A673 (cell line): ENCODE measurements around the gene DNAJC30. TPM values are rescaled to one million over a fixed set of nuclear protein-coding genes. Genes with fewer than 3 reads are reported as not detected.

Source experiments
- BruUV-seq: library from RNA; stranded (reverse); fragments of 400-500 nt; replicated peaks from 2 replicates; lab custom pipeline; 2021; lab: Mats Ljungman, UMichigan
- CTCF ChIA-PET: fragments of 300-600 bp; sonication (Branson Sonifier 250); formaldehyde crosslinking; loops from one replicate; lab custom pipeline; 2022; ENCODE audit warnings: antibody characterized with exemption; lab: Charles Lee
- POLR2A ChIA-PET: fragments of 300-600 bp; sonication (Branson Sonifier 250); formaldehyde crosslinking; loops from one replicate; lab custom pipeline; 2022; ENCODE audit warnings: antibody characterized with exemption; ENCODE audit not compliant: low non-redundant PET; lab: Charles Lee
- DNase-seq: peaks from one replicate; pipeline ENCODE4 v3.0.0-alpha.2; 2015; ENCODE audit warnings: low spot score
- H3K27ac ChIP-seq: fragments of 200-600 bp; sonication (generic); 2 replicates; pipeline ENCODE4 v1.5.1; 2016; ENCODE audit warnings: mixed run types, low read depth, mild to moderate bottlenecking, mixed read lengths, antibody characterized with exemption, low read length; ENCODE audit not compliant: poor library complexity, severe bottlenecking
- H3K27me3 ChIP-seq: fragments of 200-600 bp; sonication (generic); replicated peaks from 2 replicates; pipeline ENCODE4 v1.6.1; 2017; ENCODE audit warnings: mixed run types, low read depth, mild to moderate bottlenecking, mixed read lengths, antibody characterized with exemption, low read length; ENCODE audit not compliant: insufficient read depth, poor library complexity
- H3K36me3 ChIP-seq: fragments of 200-600 bp; sonication (generic); 2 replicates; pipeline ENCODE4 v1.6.1; 2016; ENCODE audit warnings: mixed run types, mild to moderate bottlenecking, mixed read lengths, antibody characterized with exemption, low read length; ENCODE audit not compliant: insufficient read depth, poor library complexity, severe bottlenecking
- H3K4me1 ChIP-seq: fragments of 200-600 bp; sonication (generic); 2 replicates; pipeline ENCODE4 v1.6.1; 2017; ENCODE audit warnings: mixed run types, mild to moderate bottlenecking, mixed read lengths, antibody characterized with exemption, low read length; ENCODE audit not compliant: insufficient read depth, poor library complexity, severe bottlenecking
- H3K4me3 ChIP-seq: fragments of 200-600 bp; sonication (generic); 2 replicates; pipeline ENCODE4 v1.5.1; 2016; ENCODE audit warnings: low read depth, mixed run types, mild to moderate bottlenecking, mixed read lengths, low read length; ENCODE audit not compliant: poor library complexity, severe bottlenecking
- H3K9me3 ChIP-seq: fragments of 200-600 bp; sonication (generic); 2 replicates; pipeline ENCODE4 v1.6.1; 2016; ENCODE audit warnings: mixed run types, low read depth, mild to moderate bottlenecking, mixed read lengths, antibody characterized with exemption, low read length; ENCODE audit not compliant: poor library complexity, severe bottlenecking
- CTCF ChIP-seq: fragments of 300-800, 200-600 bp; sonication (generic); conservative IDR thresholded peaks from 2 replicates; pipeline ENCODE4 v1.5.1; 2017; ENCODE audit warnings: low read depth, mild to moderate bottlenecking, antibody characterized with exemption, low read length, moderate library complexity, mixed read lengths
- EZH2 ChIP-seq: fragments of 200-600 bp; sonication (generic); IDR thresholded peaks from 2 replicates; pipeline ENCODE4 v1.6.1; 2017; ENCODE audit warnings: borderline replicate concordance, low read depth, mild to moderate bottlenecking, mixed read lengths, antibody characterized with exemption, low read length; ENCODE audit not compliant: poor library complexity, severe bottlenecking
- intact Hi-C: fragments of 100-400 bp; cut with micrococcal nuclease; formaldehyde crosslinking; loops from one replicate; pipeline ENCODE4 v1.10.0; 2022; ENCODE audit not compliant: unreplicated experiment
- total RNA-seq: library from RNA; stranded (reverse); gene quantifications from 2 replicates; pipeline ENCODE4 v1.2.3, GENCODE V29; 2021

DNAJC30 gene
- total RNA-seq, 1 experiment from 2014 or later, result 11.8 TPM

GRCh38 chr7:73645643-73646174 is 37.5 kb downstream of the DNAJC30 start:
- TF ChIP-seq CTCF (no peak), EZH2 (no peak)
- peaks cover 10% of the 10 kb centered on the region for H3K4me1 ChIP-seq
- BruUV-seq, result no TSS peak
- H3K27me3 ChIP-seq, result peaks cover 8% of the 10 kb centered on the region
- no peaks in the 10 kb centered on the region for H3K36me3 ChIP-seq
- POLR2A ChIA-PET, result interaction anchor here (0.5 kb wide), 1 partner anchor 10 kb away, joined by 3 read pairs; no protein-coding TSS in a partner anchor
- intact Hi-C loops, result no loop called here
- no peak overlapping the region for H3K4me3 ChIP-seq
- no peak for DNase-seq
- H3K9me3 ChIP-seq, result no peaks in the 10 kb centered on the region
- no peak overlapping the region for H3K27ac ChIP-seq
- CTCF ChIA-PET, result interaction anchor here (1.1 kb wide), 2 partner anchors 80 kb away, joined by 3 to 10 read pairs; no protein-coding TSS in a partner anchor

GRCh38 chr7:73644688-73645286 is 38.5 kb downstream of the DNAJC30 start:
- POLR2A ChIA-PET, result interaction anchor here (0.6 kb wide), 1 partner anchor 108 kb away, joined by 4 read pairs; no protein-coding TSS in a partner anchor
- peaks cover 8% of the 10 kb centered on the region for H3K27me3 ChIP-seq
- BruUV-seq, result no TSS peak
- H3K4me1 ChIP-seq, result peaks cover 10% of the 10 kb centered on the region
- no peaks in the 10 kb centered on the region for H3K36me3 ChIP-seq
- CTCF ChIA-PET, result interaction anchor here (1.1 to 1.3 kb wide), 2 partner anchors 23 to 81 kb away, joined by 3 read pairs; partner anchors contain the start of gene VPS37D
- H3K27ac ChIP-seq, result no peak overlapping the region
- intact Hi-C loops, result no loop called here
- H3K4me3 ChIP-seq, result no peak overlapping the region
- no peak for TF ChIP-seq EZH2
- no peak for TF ChIP-seq CTCF
- DNase-seq, result no peak
- no peaks in the 10 kb centered on the region for H3K9me3 ChIP-seq

GRCh38 chr7:73642834-73643233 is 40.4 kb downstream of the DNAJC30 start:
- ChIA-PET POLR2A (no interaction called here), CTCF (no interaction called here)
- Histone ChIP-seq H3K27me3 (no peaks in the 10 kb centered on the region), H3K27ac (no peak overlapping the region), H3K4me1 (peaks cover under 1% of the 10 kb centered on the region), H3K4me3 (no peak overlapping the region), H3K36me3 (no peaks in the 10 kb centered on the region), H3K9me3 (no peaks in the 10 kb centered on the region)
- TF ChIP-seq EZH2, result no peak
- BruUV-seq, result no TSS peak
- intact Hi-C loops, result no loop called here
- no peak for DNase-seq
